GM13977 (cell line): ENCODE measurements around the gene FMN1.

ENCODE experiments used
- DNase-seq: peaks from one replicate; pipeline ENCODE4 v3.0.0; 2012; ENCODE audit warnings: low spot score
- in situ Hi-C: fragments of 300-500 bp; cut with MboI; formaldehyde crosslinking; loops from one replicate; pipeline ENCODE4 v1.12.0; 2022; ENCODE audit warnings: low sequenced_read_pairs, low pct_unique_long_range_greater_than_20kb, mixed read lengths, inconsistent platforms; ENCODE audit not compliant: unreplicated experiment
- TF ChIP-seq, protein P1 (sequence below): IDR thresholded peaks from 2 replicates; pipeline ENCODE4 v1.5.1; 2012; ENCODE audit warnings: mild to moderate bottlenecking, control low read depth; ENCODE audit not compliant: insufficient read depth; ENCODE audit errors: extremely low read depth, missing control alignments

FMN1 gene

DNA sequence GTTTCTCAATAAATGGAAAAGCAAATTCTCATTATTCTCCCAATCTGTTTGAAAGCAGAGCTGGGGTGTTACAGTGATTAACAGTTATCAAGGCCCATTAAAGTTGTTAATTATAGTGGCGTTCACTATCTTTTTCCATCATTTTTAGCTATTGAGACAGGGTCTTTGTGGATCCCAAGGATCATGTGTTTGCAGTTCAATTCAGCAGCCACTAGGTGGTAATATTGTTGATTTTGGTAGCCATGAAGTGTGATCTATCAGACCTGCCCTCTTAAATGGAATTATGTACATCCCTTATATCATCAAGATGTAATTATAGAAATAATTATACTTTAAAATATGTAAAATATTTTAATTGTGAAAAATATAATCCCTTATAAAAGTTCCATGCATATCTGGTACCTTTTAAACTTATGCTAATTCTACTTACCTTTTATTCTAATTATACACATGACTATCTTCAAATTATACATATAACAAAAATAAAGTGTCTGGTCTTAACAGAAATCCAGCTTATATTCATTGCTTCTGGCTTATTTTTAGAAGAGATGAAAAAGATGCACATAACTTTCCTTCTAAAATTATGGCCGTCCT, 350.3 kb downstream of the FMN1 start:
- in situ Hi-C loops, result loop anchor here (10.0 to 25.0 kb wide), 2 partner anchors 151 to 182 kb away; no protein-coding TSS in a partner anchor
- DNase-seq, result peak; percentile 36
- TF ChIP-seq, protein P1, sequence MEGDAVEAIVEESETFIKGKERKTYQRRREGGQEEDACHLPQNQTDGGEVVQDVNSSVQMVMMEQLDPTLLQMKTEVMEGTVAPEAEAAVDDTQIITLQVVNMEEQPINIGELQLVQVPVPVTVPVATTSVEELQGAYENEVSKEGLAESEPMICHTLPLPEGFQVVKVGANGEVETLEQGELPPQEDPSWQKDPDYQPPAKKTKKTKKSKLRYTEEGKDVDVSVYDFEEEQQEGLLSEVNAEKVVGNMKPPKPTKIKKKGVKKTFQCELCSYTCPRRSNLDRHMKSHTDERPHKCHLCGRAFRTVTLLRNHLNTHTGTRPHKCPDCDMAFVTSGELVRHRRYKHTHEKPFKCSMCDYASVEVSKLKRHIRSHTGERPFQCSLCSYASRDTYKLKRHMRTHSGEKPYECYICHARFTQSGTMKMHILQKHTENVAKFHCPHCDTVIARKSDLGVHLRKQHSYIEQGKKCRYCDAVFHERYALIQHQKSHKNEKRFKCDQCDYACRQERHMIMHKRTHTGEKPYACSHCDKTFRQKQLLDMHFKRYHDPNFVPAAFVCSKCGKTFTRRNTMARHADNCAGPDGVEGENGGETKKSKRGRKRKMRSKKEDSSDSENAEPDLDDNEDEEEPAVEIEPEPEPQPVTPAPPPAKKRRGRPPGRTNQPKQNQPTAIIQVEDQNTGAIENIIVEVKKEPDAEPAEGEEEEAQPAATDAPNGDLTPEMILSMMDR, result peak; percentile 66

DNA sequence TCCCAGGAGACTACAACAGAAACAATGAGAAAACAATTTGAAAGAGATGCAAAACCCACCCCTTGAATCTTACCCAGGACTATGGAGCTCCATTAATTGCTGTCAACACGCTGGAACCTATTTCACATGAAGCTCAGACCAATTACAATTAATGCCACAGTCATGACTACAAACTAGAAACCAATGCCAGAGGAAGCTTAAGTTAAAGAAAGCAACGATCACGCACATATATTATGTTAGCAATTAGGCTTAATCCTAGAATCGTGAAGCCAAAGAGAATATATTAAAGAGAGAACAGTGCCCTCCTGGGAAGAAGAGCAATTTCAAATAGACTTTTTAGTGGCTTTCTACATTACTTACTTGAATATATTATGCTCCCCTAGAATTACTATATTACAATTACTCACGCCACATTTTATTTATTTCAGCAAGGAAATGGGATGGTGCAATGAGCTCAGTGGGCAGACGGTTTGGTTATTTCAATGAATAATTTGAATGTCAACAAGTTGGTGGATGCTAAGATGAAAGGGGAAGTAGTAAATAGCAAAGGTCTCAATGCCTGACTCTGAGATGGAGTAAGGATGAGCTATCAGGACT, 351.2 kb downstream of the FMN1 start:
- DNase-seq, result no peak
- TF ChIP-seq, protein P1, result no peak
- in situ Hi-C loops, result loop anchor here (10.0 to 25.0 kb wide), 2 partner anchors 151 to 181 kb away; no protein-coding TSS in a partner anchor

DNA sequence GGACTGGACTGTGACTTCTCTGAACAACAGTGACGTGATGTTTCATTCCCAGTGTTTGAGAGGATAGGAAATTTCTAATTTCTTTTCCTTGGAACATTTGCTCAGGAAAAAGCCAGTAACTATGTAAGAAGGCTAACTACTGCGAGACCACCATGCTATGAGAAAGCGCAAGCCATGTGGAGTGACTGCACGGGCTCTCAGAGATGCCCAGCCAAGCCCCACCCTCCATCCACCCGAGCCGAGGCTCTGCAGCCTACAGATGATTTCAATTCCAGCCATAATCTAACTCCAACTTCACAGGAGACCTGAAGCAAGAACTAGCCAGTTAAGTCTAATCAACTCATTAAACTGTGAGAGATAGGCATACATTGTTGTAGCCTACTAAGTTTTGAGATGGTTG, 352.4 kb downstream of the FMN1 start:
- in situ Hi-C loops, result loop anchor here (10.0 to 25.0 kb wide), 2 partner anchors 153 to 180 kb away; no protein-coding TSS in a partner anchor
- TF ChIP-seq, protein P1, result no peak
- DNase-seq, result no peak

DNA sequence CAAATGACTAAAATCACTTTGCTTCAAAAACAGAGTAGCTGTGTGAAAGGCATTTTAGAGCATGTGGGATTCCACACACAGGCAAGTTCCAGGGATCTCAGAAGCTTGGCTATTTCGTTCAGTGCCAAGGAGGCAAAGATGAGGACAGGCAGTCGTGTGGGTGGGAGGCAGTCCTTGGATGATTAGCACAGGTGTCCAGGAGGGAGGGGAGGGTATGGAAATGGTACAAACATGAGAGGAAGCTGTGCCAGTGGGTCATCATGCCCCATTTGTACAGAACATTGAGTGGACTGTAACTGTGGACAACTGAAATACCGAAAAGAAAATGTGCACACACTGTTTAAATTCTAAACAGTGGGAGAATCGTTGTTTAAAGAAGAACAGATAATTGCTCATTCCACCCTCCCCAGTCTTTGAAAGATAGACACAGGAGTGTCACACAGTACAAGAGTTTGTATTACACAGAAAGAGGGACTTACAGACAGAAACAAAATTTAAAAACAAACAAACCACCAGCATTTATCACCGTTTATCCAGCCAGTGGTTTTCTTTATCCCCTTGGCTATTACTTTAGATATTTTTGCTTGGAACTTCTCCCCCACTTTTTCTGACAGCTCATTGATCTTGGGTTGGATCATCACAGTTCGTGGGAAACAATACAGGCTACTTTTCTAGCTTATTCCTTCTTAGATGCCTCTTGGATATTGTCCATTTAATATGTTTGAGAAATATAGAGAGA, 353.8 kb downstream of the FMN1 start:
- no peak for DNase-seq
- in situ Hi-C loops, result loop anchor here (10.0 to 25.0 kb wide), 2 partner anchors 154 to 178 kb away; no protein-coding TSS in a partner anchor
- TF ChIP-seq, protein P1, result no peak

DNA sequence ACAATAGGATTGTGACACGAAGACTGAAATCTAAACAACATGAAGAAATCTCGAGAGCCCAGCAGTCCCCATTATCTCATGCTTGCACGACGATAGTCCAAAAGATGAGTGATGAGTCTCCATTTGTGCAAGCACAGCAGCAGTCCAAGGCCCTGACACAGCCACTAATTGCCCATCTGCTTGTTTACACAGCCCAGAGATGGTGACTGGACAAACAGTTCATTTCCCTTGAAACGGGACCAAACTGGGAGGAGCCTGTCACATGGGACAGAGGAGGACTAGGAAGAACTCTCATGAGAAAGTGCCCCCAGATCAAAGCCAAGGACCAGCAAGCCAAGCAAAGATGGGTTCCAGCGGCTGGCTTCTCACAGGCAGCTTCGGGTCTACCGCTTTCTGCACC, 355.7 kb downstream of the FMN1 start:
- no peak for DNase-seq
- in situ Hi-C loops, result loop anchor here (25.0 kb wide), 1 partner anchor 177 kb away; no protein-coding TSS in a partner anchor
- TF ChIP-seq, protein P1, result no peak

DNA sequence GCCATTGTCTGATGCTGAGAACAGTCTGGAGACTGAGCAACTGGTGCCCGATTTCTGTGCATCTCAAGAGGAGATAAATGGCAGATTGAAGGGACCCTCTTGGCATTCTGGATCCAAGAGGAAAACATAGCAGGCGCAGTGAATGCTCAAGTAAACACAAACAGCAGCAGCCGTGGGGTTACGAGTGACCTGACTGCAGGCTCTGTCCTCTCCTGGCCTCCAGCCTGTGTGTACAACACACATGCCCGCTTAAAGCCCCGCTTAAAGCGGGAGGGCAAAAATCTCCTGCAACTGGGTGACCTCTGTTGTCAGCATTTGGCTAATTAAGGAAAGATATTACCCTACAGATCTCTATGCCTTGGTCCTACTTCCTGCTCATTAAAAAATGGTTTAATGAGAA, 356.2 kb downstream of the FMN1 start:
- no peak for DNase-seq
- in situ Hi-C loops, result loop anchor here (25.0 kb wide), 1 partner anchor 176 kb away; no protein-coding TSS in a partner anchor
- TF ChIP-seq, protein P1, result no peak
